ENCODE data around the gene RER1.

RER1 gene

DNA sequence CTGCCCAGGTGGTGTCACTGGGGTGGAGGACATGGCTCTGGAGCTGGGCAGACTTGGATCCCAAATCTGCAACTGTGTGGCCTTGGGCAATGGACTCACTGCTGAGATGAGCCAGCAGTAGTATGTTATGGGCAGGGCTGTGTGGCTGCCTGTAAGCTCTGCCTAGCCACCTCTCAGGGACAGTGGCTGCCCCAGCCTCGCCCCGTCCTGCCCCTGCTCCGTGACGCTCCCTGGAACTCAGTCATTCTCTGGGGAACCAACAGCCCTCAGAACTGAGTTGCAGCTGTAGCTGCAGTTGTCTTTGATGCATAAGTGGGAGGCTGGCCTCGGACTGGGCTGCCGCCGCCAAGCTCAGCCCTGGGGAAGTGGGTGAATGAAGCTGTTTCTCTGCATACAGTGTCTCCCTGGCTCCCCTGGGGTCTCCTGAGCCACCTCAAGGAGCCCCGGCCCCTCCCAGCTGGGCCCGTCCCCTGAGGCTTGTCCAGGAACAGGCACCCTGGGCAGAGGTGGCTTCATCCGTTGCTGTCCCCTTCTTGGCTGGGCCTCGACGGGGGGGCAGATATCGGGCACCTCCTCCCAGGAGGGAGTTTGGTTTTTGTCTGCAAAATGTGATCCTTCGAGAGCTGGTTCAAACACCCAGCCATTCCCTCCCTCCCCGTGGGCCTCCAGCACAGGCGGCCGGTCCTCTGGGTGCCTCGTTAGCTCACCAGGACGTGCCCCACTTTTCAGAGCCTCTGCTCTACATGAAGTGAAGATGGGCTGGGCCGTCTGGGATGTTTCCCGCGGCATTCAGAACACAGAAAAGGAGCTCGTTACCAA is 58.2 kb downstream of the RER1 start:
- DNase-seq = no peak

DNA sequence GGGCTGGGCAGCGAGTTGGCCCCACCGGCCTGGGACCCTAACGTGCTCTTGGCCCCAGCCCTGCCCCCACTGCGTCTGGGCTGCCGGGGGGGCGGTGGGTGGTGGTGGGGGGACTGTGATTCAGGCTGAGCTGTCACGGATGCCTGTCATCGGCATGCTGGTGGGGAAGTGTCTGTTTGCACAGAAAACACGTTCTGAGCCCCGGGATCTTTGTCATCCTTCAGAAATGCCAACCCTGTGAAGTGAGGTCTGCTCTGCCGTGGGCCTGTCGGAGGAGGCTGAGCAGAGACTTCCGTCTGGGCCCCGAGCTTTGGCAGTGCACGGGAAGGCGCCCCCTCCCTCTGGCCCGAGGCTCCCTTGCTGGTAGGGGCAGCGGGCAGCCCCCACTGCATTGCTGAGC is 60.1 kb downstream of the RER1 start:
- no peak for DNase-seq

- DNase-seq = no peak
Measured at GRCh38 chr1:2452201-2452931, 60.7 kb downstream of the RER1 start.

DNA sequence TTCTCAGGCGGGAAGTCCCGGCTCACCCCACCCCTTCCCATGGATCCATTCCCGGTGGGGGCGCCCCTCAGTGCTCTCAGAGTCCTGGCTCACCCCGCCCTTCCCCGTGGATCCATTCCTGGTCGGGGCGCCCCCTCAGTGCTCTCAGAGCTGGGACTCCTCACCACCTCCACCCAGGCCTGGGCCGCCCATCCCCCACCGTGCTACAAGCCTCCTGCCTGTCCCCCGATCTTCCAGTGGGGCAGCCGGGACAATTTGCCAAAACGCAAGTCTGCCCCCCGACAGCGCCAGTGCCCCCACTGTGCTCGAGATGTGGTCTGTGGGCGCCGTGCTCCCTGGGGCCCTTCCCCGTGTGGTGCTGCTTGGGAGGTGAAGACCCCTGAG is 61.3 kb downstream of the RER1 start:
- no peak for DNase-seq

GRCh38 chr1:2454227-2454626 is 62.6 kb downstream of the RER1 start:
- no peak for DNase-seq
